PFSK-1 (cell line): Measurements from ENCODE around the gene CD247.

ENCODE experiments used
- FOXP2 ChIP-seq: optimal IDR thresholded peaks from 2 replicates; pipeline ENCODE3; 2011; ENCODE audit warnings: borderline replicate concordance, control low read depth, inconsistent platforms; ENCODE audit not compliant: insufficient read depth; ENCODE audit errors: extremely low read length, extremely low read depth
- POLR2AphosphoS5 ChIP-seq: IDR thresholded peaks from 2 replicates; pipeline ENCODE4 v1.6.1; 2012; ENCODE audit warnings: low read depth, mild to moderate bottlenecking, control low read depth, low read length, moderate library complexity
- REST ChIP-seq, 2 experiments: IDR thresholded peaks; 2 replicates each; pipeline versions ENCODE4 v1.6.1 to v1.8.0; 2011 to 2012; ENCODE audit warnings: low read depth in 2 of 2, low read length in 2 of 2, control low read depth in 1 of 2, inconsistent platforms in 1 of 2, mild to moderate bottlenecking in 1 of 2, moderate library complexity in 1 of 2; ENCODE audit not compliant: insufficient read depth in 1 of 2
- SIN3A ChIP-seq: IDR thresholded peaks from 2 replicates; pipeline ENCODE4 v1.6.1; 2012; ENCODE audit warnings: mild to moderate bottlenecking, low read length, moderate library complexity, borderline replicate concordance; ENCODE audit not compliant: insufficient read depth
- TAF1 ChIP-seq: IDR thresholded peaks from 2 replicates; pipeline ENCODE4 v1.6.1; 2012; ENCODE audit warnings: low read length, control low read depth, borderline replicate concordance; ENCODE audit not compliant: insufficient read depth

Gene CD247

DNA sequence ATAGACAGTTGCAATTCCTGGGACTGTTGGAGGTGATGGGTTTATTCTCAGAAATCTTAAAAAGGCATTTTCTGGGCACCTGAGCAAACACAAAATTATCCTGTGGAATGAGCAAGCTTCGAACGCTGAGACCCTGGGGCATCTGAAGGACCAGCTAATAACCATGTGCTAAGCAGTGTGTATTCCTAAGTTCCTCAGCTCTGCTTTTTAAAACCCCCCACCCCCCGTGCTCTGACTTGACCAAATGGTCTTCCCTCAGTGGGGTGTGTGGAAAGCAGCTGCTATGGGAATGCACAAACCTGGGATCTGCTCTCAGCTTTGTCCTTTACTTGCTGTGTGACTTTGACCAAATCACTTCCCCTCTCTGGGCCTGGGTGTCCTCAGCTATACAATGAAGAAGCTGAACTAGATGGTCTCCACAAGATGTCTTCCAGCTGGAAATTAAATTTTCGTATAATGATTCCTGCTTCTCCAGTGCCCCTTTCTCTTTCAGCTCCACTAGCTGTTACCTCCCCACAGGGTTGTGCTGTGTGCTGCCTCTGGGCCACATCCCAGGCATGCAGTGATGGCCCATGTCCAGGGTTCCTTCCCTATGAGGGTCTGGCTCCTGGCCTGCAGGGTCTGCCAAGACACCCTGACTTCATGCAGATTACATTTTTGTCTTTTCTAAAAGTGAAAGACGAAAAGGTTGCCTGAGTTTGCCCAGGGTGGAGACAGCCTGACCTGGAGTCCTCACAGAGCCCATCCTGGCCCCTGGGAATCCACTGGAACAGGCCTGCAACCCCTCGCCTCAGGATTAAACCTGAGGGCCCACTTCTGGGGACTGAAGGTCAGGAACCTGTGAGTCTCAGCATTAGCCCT is 14.9 kb upstream of the CD247 start:
- TF ChIP-seq FOXP2 (no peak), REST (IDR thresholded peaks at IDR 0.05; ENCODE audit: insufficient read depth in 1 of 2, low read depth in 2 of 2, low read length in 2 of 2) (no peak), TAF1 (no peak), SIN3A (no peak), POLR2AphosphoS5 (no peak)

DNA sequence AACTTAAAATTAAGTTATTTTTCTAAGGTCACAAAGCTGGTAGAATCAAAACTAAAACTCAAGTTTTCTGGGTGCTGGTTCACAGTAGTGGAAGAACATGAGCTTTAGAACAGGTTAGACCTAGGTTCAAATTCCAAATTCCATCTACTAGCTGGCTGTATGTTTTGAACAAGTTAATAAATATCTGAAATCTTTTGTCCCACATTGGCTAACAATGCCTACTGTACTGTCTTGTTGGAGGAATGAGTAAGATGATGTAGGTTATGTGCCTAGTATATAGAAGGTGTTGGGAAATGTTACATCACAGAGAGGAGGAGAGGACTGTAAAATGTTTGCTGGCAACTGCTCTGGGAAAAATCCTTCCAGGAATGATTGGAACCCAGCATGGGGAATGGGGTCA is 14.0 kb upstream of the CD247 start:
- TF ChIP-seq FOXP2, result no peak
- no peak for TF ChIP-seq TAF1
- TF ChIP-seq SIN3A, result no peak
- no peak for TF ChIP-seq POLR2AphosphoS5
- TF ChIP-seq REST (IDR thresholded peaks at IDR 0.05; ENCODE audit: insufficient read depth in 1 of 2, low read depth in 2 of 2, low read length in 2 of 2), result no peak

- TF ChIP-seq FOXP2 (no peak), REST (IDR thresholded peaks at IDR 0.05; ENCODE audit: insufficient read depth in 1 of 2, low read depth in 2 of 2, low read length in 2 of 2) (no peak), TAF1 (no peak), POLR2AphosphoS5 (no peak), SIN3A (no peak)
Measured at GRCh38 chr1:167529829-167530474, 11.6 kb upstream of the CD247 start.

- TF ChIP-seq POLR2AphosphoS5 (no peak), FOXP2 (no peak), TAF1 (no peak), SIN3A (no peak), REST (IDR thresholded peaks at IDR 0.05; ENCODE audit: insufficient read depth in 1 of 2, low read depth in 2 of 2, low read length in 2 of 2) (no peak)
Measured at GRCh38 chr1:167528057-167528728, 9.9 kb upstream of the CD247 start.
